Astrocyte of the spinal cord (primary cell): ENCODE measurements around the gene RBP4.
A peak's percentile ranks its signal among the peaks of the same experiment; 100 is the strongest.

Experiments used
- DNase-seq: peaks from one replicate; pipeline ENCODE4 v3.0.0; 2011; ENCODE audit warnings: low read depth, low spot score
- H3K4me3 ChIP-seq: 2 replicates; pipeline ENCODE4 v1.5.1; 2011; ENCODE audit warnings: low read depth, mild to moderate bottlenecking, low read length, moderate library complexity
- in situ Hi-C: cut with HindIII; loops from 2 replicates; pipeline ENCODE4 v1.10.0; 2017; ENCODE audit warnings: low sequenced_read_pairs
- TF ChIP-seq, protein P1 (sequence below): IDR thresholded peaks from 2 replicates; pipeline ENCODE4 v1.5.1; 2012; ENCODE audit warnings: low read depth, mild to moderate bottlenecking, low read length, inconsistent platforms

RBP4 gene

GRCh38 chr10:93604146-93604545, 3.1 kb upstream of the RBP4 start:
- DNase-seq = no peak
- in situ Hi-C loops = no loop called here
- TF ChIP-seq, protein P1, sequence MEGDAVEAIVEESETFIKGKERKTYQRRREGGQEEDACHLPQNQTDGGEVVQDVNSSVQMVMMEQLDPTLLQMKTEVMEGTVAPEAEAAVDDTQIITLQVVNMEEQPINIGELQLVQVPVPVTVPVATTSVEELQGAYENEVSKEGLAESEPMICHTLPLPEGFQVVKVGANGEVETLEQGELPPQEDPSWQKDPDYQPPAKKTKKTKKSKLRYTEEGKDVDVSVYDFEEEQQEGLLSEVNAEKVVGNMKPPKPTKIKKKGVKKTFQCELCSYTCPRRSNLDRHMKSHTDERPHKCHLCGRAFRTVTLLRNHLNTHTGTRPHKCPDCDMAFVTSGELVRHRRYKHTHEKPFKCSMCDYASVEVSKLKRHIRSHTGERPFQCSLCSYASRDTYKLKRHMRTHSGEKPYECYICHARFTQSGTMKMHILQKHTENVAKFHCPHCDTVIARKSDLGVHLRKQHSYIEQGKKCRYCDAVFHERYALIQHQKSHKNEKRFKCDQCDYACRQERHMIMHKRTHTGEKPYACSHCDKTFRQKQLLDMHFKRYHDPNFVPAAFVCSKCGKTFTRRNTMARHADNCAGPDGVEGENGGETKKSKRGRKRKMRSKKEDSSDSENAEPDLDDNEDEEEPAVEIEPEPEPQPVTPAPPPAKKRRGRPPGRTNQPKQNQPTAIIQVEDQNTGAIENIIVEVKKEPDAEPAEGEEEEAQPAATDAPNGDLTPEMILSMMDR = no peak

DNA sequence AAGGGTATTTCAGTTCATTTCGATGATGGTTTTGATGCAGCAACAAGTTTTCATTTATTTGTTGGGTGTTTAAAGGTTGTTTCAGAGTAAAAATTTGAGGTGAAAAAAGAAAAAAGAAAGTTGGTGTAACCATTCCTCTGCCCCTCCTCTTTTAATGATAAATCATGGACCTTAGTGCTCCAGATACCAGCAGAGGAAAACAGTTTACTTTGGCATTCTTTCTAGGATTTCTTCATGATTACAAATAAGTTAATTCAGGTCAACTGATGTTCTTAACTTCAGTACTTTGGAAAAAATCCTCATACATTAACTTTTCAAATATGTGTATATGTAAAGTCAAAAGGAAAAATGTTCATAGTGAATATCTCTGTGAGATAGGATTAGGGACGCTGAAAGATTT, 2.0 kb upstream of the RBP4 start:
- no peak overlapping the region for H3K4me3 ChIP-seq
- TF ChIP-seq, protein P1 = no peak
- DNase-seq = no peak
- in situ Hi-C loops = no loop called here

More at GRCh38 chr10:93604146-93604545, 3.1 kb upstream of the RBP4 start:
- H3K4me3 ChIP-seq = no peak overlapping the region

DNA sequence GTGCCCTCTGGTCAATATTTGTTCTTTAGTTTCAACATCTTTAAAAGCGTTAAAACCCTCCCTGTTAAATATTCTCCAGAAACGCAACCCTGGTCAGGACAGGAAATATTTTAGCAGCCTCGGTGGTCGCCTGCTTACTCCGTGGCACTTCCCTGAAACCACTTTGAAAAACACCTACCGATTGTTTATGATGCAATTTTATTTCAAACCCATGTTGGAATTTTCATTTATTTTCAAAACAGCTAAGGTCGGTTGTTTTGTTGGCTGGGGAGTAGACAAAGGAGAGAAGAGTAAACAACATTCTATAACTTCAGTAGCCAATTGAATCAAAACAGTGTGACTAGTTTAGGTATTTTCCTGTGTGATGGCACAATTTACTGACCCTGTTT, 733 bp upstream of the RBP4 start:
- no peak overlapping the region for H3K4me3 ChIP-seq
- in situ Hi-C loops = no loop called here
- DNase-seq = no peak
- TF ChIP-seq, protein P1 = no peak

DNA sequence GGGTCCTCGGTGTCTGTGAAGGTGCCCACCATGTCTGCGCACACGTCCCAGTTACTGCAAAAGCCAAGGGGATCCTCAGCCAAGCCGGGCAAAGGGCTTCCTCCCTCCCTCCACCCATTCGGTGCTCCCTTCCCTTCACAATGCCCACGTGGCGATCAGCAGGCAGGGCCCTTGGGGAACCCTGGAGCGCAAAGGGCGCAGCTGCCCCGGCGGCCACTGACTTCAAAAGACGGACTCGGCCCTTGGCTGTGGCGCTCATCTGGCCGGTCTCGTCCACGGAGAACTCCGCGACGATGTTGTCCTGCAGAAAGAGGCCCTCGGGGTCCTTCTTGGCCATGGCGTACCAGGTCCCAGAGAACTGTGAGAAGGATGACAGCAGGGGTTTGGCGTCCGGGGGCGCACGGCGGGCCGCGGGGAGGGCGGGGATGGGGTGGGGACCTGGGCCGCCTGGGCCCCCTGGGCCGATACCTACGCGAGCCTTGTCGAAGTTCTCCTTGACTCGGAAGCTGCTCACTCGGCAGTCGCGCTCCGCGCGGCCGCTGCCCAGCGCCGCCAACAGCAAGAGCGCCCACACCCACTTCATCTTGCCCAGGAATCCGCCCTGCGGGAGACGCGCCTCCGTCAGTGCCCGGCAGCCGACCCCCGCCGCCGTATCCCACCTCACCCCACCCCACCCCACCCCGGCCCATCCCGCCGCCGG, 439 bp downstream of the RBP4 start:
- TF ChIP-seq, protein P1 = no peak
- DNase-seq = peak; percentile 28
- no peak overlapping the region for H3K4me3 ChIP-seq
- in situ Hi-C loops = no loop called here

- H3K4me3 ChIP-seq = no peak overlapping the region
- TF ChIP-seq, protein P1 = no peak
- no peak for DNase-seq
- in situ Hi-C loops = no loop called here
Observed at GRCh38 chr10:93599778-93600177, 1.3 kb downstream of the RBP4 start.

DNA sequence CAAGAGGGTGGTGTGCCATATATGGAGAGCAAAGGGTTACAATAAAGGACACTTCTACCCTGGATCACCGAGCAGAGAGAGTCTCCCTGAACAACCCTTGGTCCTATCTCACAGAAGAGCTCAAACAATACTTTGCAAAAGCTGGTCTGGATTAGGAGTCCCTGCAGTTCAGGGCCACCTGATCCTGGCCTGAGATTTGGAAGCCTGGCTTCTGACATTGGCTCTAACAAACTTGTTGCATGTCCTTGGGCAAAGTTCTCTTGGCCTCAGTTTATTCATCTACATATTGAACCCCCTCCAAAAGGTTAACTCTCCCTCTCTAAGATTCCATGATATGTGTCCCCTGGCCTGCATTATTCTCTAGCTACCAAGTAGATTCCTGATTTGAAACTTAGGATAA, 1.7 kb downstream of the RBP4 start:
- no peak overlapping the region for H3K4me3 ChIP-seq
- in situ Hi-C loops = no loop called here
- no peak for DNase-seq

More for the DNA sequence above, 1.7 kb downstream of the RBP4 start:
- TF ChIP-seq, protein P1 = no peak
